Osteoblast (primary cell): ENCODE measurements around the gene KIT. TPM values are rescaled to one million over a fixed set of nuclear protein-coding genes. Genes with fewer than 3 reads are reported as not detected.

ENCODE experiments used
- DNase-seq: peaks from one replicate; pipeline ENCODE4 v3.0.0; 2011; ENCODE audit warnings: low spot score, mixed read lengths; ENCODE audit not compliant: insufficient read length; ENCODE audit errors: missing footprints
- H2AFZ ChIP-seq: 2 replicates; pipeline ENCODE4 v1.6.0; 2011; ENCODE audit warnings: mild to moderate bottlenecking, low read length
- H3K27ac ChIP-seq: 2 replicates; pipeline ENCODE4 v1.5.1; 2011; ENCODE audit warnings: mild to moderate bottlenecking, low read depth, low read length, moderate library complexity
- H3K27me3 ChIP-seq: 2 replicates; pipeline ENCODE4 v1.6.0; 2012; ENCODE audit warnings: mild to moderate bottlenecking, control low read depth, inconsistent platforms, low read length, moderate library complexity; ENCODE audit not compliant: insufficient read depth
- H3K36me3 ChIP-seq: 2 replicates; pipeline ENCODE4 v1.5.1; 2011; ENCODE audit warnings: mild to moderate bottlenecking, low read length, control low read depth, moderate library complexity; ENCODE audit not compliant: insufficient read depth
- H3K4me1 ChIP-seq: 2 replicates; pipeline ENCODE4 v1.5.1; 2011; ENCODE audit warnings: mild to moderate bottlenecking, low read length, control low read depth, moderate library complexity; ENCODE audit not compliant: insufficient read depth
- H3K4me2 ChIP-seq: 2 replicates; pipeline ENCODE4 v1.6.0; 2011; ENCODE audit warnings: mild to moderate bottlenecking, low read length; ENCODE audit not compliant: insufficient read depth
- H3K4me3 ChIP-seq: fragments of 200-600 bp; sonication (generic); 3 replicates; pipeline ENCODE4 v1.5.1; 2012; ENCODE audit warnings: mild to moderate bottlenecking, low read length, inconsistent platforms; ENCODE audit not compliant: insufficient read depth
- H3K79me2 ChIP-seq: 2 replicates; pipeline ENCODE4 v1.6.0; 2012; ENCODE audit warnings: mild to moderate bottlenecking, low read length, control low read depth, inconsistent platforms; ENCODE audit not compliant: insufficient read depth
- H3K9me3 ChIP-seq: 2 replicates; pipeline ENCODE4 v1.5.1; 2011; ENCODE audit warnings: low read depth, low read length, control low read depth
- H4K20me1 ChIP-seq: 2 replicates; pipeline ENCODE4 v1.6.0; 2012; ENCODE audit warnings: mild to moderate bottlenecking, low read length, control low read depth; ENCODE audit not compliant: insufficient read depth
- total RNA-seq: library from RNA; depleted of rRNA; stranded (reverse); fragments of >200 nt; gene quantifications from 2 replicates; pipeline ENCODE4 v1.2.3, GENCODE V29; 2012
- TF ChIP-seq, protein P1 (sequence below): IDR thresholded peaks from 2 replicates; pipeline ENCODE4 v1.5.1; 2011; ENCODE audit warnings: mild to moderate bottlenecking, low read depth, low read length, moderate library complexity; ENCODE audit errors: extremely low read depth

The KIT gene
- total RNA-seq, 1 donor, result 0.36 TPM

DNA sequence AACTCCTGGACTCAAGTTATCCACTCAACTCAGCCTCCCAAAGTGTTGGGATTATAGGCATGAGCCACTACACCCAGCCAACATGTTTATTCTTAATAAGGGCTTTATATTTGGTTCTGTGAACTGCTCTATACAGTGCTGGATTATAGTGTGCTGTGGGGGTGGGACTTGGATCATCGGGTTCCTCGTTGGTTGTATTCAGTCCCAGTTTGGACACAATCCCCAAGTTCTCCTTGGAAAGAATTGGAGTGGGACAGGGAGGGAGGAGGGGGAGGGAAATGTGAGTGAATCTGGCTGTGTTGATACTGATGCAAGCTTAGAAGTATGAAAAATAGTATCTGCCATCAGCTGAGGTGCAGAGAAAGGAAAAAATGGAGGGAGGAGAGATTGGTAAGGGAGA, 121.3 kb downstream of the KIT start:
- Histone ChIP-seq H3K4me3 (no peak overlapping the region), H3K4me2 (no peak overlapping the region), H3K9me3 (no peaks in the 10 kb centered on the region), H3K27ac (no peak overlapping the region), H3K4me1 (peaks cover 2% of the 10 kb centered on the region), H2AFZ (no peak overlapping the region), H3K36me3 (no peaks in the 10 kb centered on the region), H3K79me2 (no peaks in the 10 kb centered on the region), H3K27me3 (no peaks in the 10 kb centered on the region), H4K20me1 (no peaks in the 10 kb centered on the region)
- no peak for DNase-seq
- TF ChIP-seq, protein P1, sequence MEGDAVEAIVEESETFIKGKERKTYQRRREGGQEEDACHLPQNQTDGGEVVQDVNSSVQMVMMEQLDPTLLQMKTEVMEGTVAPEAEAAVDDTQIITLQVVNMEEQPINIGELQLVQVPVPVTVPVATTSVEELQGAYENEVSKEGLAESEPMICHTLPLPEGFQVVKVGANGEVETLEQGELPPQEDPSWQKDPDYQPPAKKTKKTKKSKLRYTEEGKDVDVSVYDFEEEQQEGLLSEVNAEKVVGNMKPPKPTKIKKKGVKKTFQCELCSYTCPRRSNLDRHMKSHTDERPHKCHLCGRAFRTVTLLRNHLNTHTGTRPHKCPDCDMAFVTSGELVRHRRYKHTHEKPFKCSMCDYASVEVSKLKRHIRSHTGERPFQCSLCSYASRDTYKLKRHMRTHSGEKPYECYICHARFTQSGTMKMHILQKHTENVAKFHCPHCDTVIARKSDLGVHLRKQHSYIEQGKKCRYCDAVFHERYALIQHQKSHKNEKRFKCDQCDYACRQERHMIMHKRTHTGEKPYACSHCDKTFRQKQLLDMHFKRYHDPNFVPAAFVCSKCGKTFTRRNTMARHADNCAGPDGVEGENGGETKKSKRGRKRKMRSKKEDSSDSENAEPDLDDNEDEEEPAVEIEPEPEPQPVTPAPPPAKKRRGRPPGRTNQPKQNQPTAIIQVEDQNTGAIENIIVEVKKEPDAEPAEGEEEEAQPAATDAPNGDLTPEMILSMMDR, result no peak

GRCh38 chr4:54779476-54780148, 121.9 kb downstream of the KIT start:
- Histone ChIP-seq H3K4me2 (no peak overlapping the region), H3K9me3 (no peaks in the 10 kb centered on the region), H4K20me1 (no peaks in the 10 kb centered on the region), H2AFZ (no peak overlapping the region), H3K36me3 (no peaks in the 10 kb centered on the region), H3K4me3 (no peak overlapping the region), H3K79me2 (no peaks in the 10 kb centered on the region), H3K27me3 (no peaks in the 10 kb centered on the region), H3K4me1 (peaks cover 6% of the 10 kb centered on the region), H3K27ac (no peak overlapping the region)
- TF ChIP-seq, protein P1, result no peak
- DNase-seq, result no peak

DNA sequence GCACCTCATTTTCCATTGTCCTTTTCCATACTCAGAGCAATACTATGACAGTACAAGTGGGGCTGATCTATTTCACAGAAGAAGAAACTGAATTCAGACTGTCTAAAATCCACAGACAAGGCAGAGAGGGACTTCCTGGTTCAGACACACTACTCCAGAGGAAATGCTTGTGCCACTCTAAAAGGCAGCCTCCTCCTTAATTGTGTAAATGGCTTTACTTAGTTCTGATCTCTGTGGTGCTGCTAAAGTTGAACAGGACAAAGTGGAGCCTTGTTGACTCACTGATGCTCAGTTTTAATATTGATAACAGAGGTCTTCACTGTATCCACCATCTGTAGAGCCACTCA, 122.4 kb downstream of the KIT start:
- H3K79me2 ChIP-seq, result no peaks in the 10 kb centered on the region
- H3K36me3 ChIP-seq, result no peaks in the 10 kb centered on the region
- peaks cover 6% of the 10 kb centered on the region for H3K4me1 ChIP-seq
- no peaks in the 10 kb centered on the region for H4K20me1 ChIP-seq
- TF ChIP-seq, protein P1, result no peak
- no peak overlapping the region for H3K27ac ChIP-seq
- no peak for DNase-seq
- H3K4me2 ChIP-seq, result no peak overlapping the region
- H2AFZ ChIP-seq, result no peak overlapping the region
- no peaks in the 10 kb centered on the region for H3K9me3 ChIP-seq
- no peak overlapping the region for H3K4me3 ChIP-seq
- no peaks in the 10 kb centered on the region for H3K27me3 ChIP-seq

GRCh38 chr4:54781756-54782155, 124.0 kb downstream of the KIT start:
- Histone ChIP-seq H3K4me3 (no peak overlapping the region), H3K4me1 (peaks cover 6% of the 10 kb centered on the region), H3K36me3 (no peaks in the 10 kb centered on the region), H3K9me3 (no peaks in the 10 kb centered on the region), H3K27me3 (no peaks in the 10 kb centered on the region), H3K27ac (no peak overlapping the region), H4K20me1 (no peaks in the 10 kb centered on the region), H3K79me2 (no peaks in the 10 kb centered on the region), H2AFZ (no peak overlapping the region), H3K4me2 (no peak overlapping the region)
- no peak for DNase-seq
- TF ChIP-seq, protein P1, result no peak
